Pancreas (tissue), 10 donors: ENCODE data around the gene ADAM15. TPM values are rescaled to one million over a fixed set of nuclear protein-coding genes. Genes with fewer than 3 reads are reported as not detected.

Source experiments
- ATAC-seq, 4 donors: fragments of 200-7000 bp; cut with Tn5 transposase; one replicate each; pipeline versions ENCODE4 v1.8.0 to v1.9.1; 2020; ENCODE audit warnings: mild to moderate bottlenecking in 4 of 4, moderate library complexity in 4 of 4
- DNase-seq, 6 donors: peaks; one replicate each; pipeline ENCODE4 v3.0.0-alpha.2; 2020
- FAIRE-seq: peaks from 2 replicates; lab custom pipeline; 2012; peaks lifted over from hg19 to GRCh38; lab: Jason Lieb, UNC
- H3K27ac ChIP-seq, 4 donors: fragments of 200-600 bp; sonication (generic); 1 replicate in 3 of 4; 2 replicates in 1 of 4; pipeline versions ENCODE4 v1.5.0 to v1.8.0; 2020
- H3K27me3 ChIP-seq, 4 donors: fragments of 200-600 bp; one replicate each; pipeline ENCODE4 v1.8.0; 2021
- H3K36me3 ChIP-seq, 3 donors: fragments of 200-600 bp; sonication (generic) in 1 of 3; one replicate each; pipeline versions ENCODE4 v1.5.0 to v1.8.0; 2020 to 2021
- H3K4me1 ChIP-seq, 3 donors: fragments of 200-600 bp; one replicate each; pipeline ENCODE4 v1.8.0; 2021
- H3K4me3 ChIP-seq, 4 donors: fragments of 200-600 bp; sonication (generic) in 2 of 4; one replicate each; pipeline versions ENCODE4 v1.5.0 to v1.8.0; 2020 to 2021
- H3K9me3 ChIP-seq, 4 donors: fragments of 200-600 bp; one replicate each; pipeline ENCODE4 v1.8.0; 2021
- WGBS, 2 donors: extraction: QIAGEN DNeasy Blood & Tissue Kit; methylation state at CpG; one replicate each; pipeline ENCODE4 v1.1.7; 2013; 5-methylcytosine and 5-hydroxymethylcytosine counted together
- intact Hi-C, 3 donors: fragments of 100-400 bp; cut with DNase I; formaldehyde crosslinking; loops; one replicate each; pipeline versions ENCODE4 v1.11.1 to v1.14.2; 2022
- polyA plus RNA-seq, 2 donors: library from polyadenylated mRNA; stranded (reverse); fragments of 200-250 nt; gene quantifications; one replicate each; pipeline ENCODE4 v1.2.3, GENCODE V29; 2013
- total RNA-seq, 6 donors: library from RNA; stranded (reverse); fragmentation: NEBNext Ultra II Directional in 4 of 6; extraction: Animal tissue kit (Norgen Biotek cat#: 25700) in 4 of 6; gene quantifications; one replicate each; pipeline versions ENCODE4 v1.2.1 to v1.2.4, GENCODE V29; 2021 to 2023
- TF ChIP-seq, protein P1 (sequence below), 4 donors: fragments of 200-600 bp; sonication (generic) in 3 of 4; IDR thresholded peaks; one replicate each; pipeline versions ENCODE4 v1.5.0 to v1.8.0; 2021; ENCODE audit warnings: antibody characterized with exemption in 4 of 4
- donor health status: healthy with polysubstance abuse.
- donor health status: DM: no; HTN: no; CAD: no; lungs with moderate emphysema.
- donor health status: DM: no; HTN: no; CAD: no.
- donor health status: control.
- donor health status: control.
- donor health status: Bipolar disorder and iron deficiency.
- donor health status: DM: yes; HTN: yes; CAD: no.
- donor health status: DM: no; HTN: no; CAD: no.
- donor health status: DM: no; HTN: no; CAD: no.
- donor health status: DM: yes; HTN: yes; CAD: no.

ADAM15 gene
- total and polyA plus RNA-seq, 8 donors = 23.7 to 125 (median 35.2) TPM

DNA sequence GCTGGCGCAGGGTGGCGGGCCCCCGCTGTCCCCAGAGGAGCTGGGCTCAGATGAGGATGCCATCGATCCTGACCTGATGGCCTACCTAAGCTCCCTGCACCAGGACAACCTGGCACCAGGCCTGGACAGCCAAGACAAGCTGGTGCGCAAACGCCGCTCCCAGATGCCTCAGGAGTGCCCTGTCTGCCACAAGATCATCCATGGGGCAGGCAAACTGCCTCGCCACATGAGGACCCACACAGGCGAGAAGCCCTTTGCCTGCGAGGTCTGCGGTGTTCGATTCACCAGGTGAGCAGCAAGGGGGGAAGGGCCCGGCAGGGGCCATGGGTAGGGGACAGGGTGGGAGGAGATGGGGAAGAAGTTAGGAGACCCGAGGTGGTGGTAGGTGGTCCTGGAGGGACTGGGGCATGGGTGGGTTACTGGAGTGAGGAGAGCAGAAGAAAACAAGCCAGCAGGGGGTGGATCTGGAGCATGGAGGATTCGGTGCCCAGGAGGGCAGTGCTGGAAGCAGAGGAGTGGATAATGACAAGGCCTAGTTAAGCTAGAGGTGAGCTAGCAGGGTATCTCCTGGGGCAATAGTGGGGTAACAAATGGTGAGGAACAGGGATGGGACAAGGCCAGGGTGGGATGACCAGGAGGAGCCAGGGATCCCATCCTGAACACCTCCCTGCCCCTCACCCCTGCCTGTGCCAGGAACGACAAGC lies 35.4 kb upstream of the ADAM15 start:
- Histone ChIP-seq H3K4me3 (no peak overlapping the region), H3K27me3 (no peaks in the 10 kb centered on the region), H3K9me3 (no peaks in the 10 kb centered on the region), H3K4me1 (peaks cover 10 to 20% (median 18%) of the 10 kb centered on the region in 3 donors), H3K36me3 (peaks cover 0 to 24% (median 9%) of the 10 kb centered on the region in 3 donors), H3K27ac (no peak overlapping the region)
- FAIRE-seq (no peak), ATAC-seq (no peak), DNase-seq (peak in 1 of 6 donors; percentile 70)
- TF ChIP-seq, protein P1, sequence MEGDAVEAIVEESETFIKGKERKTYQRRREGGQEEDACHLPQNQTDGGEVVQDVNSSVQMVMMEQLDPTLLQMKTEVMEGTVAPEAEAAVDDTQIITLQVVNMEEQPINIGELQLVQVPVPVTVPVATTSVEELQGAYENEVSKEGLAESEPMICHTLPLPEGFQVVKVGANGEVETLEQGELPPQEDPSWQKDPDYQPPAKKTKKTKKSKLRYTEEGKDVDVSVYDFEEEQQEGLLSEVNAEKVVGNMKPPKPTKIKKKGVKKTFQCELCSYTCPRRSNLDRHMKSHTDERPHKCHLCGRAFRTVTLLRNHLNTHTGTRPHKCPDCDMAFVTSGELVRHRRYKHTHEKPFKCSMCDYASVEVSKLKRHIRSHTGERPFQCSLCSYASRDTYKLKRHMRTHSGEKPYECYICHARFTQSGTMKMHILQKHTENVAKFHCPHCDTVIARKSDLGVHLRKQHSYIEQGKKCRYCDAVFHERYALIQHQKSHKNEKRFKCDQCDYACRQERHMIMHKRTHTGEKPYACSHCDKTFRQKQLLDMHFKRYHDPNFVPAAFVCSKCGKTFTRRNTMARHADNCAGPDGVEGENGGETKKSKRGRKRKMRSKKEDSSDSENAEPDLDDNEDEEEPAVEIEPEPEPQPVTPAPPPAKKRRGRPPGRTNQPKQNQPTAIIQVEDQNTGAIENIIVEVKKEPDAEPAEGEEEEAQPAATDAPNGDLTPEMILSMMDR (IDR thresholded peaks at IDR 0.05) = no peak
- intact Hi-C loops = loop anchor here in 2 of 3 donors (10.0 kb wide), 1 partner anchor 51 kb away; the partner anchor contains the start of gene PYGO2 (in 2 of the 2)
- WGBS, 2 donors = 83 to 87% methylated on average over 16 of the region's 16 CpGs

DNA sequence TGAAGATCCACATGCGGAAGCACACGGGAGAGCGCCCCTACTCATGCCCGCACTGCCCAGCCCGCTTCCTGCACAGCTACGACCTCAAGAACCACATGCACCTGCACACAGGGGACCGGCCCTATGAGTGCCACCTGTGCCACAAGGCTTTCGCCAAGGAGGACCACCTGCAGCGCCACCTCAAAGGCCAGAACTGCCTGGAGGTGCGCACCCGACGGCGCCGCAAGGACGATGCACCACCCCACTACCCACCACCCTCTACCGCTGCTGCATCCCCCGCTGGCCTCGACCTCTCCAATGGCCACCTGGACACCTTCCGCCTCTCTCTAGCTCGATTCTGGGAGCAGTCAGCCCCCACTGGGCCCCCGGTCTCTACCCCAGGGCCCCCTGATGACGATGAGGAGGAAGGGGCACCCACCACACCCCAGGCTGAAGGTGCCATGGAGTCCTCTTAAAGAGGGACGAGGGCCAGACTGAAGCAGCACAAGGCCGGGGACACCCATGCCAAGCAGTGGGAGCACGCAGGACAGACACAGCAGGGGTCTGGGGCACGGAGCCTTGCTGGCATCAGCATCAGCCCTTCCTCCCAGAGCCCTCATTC lies 34.8 kb upstream of the ADAM15 start:
- intact Hi-C loops = loop anchor here in 2 of 3 donors (10.0 kb wide), 1 partner anchor 52 kb away; the partner anchor contains the start of gene PYGO2 (in 2 of the 2)
- WGBS, 2 donors = 81 to 88% methylated on average over 25 to 26 of the region's 26 CpGs

DNA sequence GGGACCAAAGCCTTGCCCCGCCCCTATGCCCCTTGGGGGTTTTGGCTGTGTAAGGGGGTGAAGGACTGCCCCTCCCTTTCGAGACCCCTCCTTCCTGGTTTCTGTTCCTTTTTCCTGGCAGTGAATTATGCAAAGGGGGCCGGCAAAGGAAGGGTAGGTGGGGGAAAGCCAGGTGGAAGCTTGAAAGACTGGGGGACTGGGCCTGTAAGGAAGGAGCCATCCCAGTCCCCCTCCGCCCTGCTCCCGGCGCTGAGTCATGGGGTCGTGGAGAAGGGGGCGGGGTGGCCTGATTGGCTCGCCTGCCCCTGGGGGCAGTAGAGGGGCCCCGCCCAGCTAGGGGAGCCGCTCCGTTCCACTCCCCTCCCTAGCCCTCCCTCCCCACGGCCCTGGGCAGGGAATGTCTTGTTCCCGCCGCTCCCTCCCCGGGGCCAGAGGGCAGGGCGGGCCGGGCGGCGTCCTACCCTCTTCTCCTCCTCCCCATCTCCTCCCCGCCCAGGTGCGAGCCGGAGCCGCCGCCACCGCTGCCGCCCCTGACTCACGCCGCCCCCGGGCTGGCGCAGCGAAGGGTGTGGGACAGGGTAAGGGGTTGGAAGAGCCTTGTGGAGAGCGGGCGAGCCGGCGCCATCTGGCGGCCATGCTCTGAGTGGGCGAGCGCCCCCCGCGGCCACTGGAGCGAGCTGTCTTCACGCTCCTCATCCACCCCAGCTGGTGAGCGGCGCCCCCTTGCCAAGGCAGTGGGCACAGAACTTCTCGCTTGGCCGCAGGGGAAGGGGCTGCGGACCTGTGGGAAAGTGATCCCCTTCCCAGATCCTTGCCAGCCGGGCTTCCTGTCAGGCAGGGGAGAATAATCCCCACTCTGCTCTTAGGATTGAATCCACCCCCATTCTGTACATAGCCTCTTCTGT lies 33.8 kb upstream of the ADAM15 start:
- H3K4me1 ChIP-seq = peaks cover 0 to 14% (median 5%) of the 10 kb centered on the region in 3 donors
- 6 to 7% methylated on average over 36 to 49 of the region's 49 CpGs for WGBS, 2 donors
- H3K9me3 ChIP-seq = no peaks in the 10 kb centered on the region
- peak; percentile 85 to 95 (median 92) for DNase-seq
- H3K4me3 ChIP-seq = peak overlapping the region in 3 of 4 donors; percentile 4 to 40 (median 23)
- peak; percentile 81 to 93 (median 90) for ATAC-seq
- intact Hi-C loops = loop anchor here in 2 of 3 donors (10.0 kb wide), 1 partner anchor 52 kb away; the partner anchor contains the start of gene PYGO2 (in 2 of the 2)
- FAIRE-seq = no peak
- TF ChIP-seq, protein P1 (IDR thresholded peaks at IDR 0.05) = peak; percentile 89 to 98 (median 96)
- H3K36me3 ChIP-seq = peaks cover 0 to 24% (median 9%) of the 10 kb centered on the region in 3 donors
- peak overlapping the region; percentile 22 to 72 (median 48) for H3K27ac ChIP-seq
- no peaks in the 10 kb centered on the region for H3K27me3 ChIP-seq

More for the DNA sequence above, 34.8 kb upstream of the ADAM15 start:
- ATAC-seq (no peak), FAIRE-seq (no peak), DNase-seq (peak in 1 of 6 donors; percentile 69)
- H3K4me3 ChIP-seq = no peak overlapping the region
- TF ChIP-seq, protein P1 (IDR thresholded peaks at IDR 0.05) = no peak
- H3K27ac ChIP-seq = peak overlapping the region in 2 of 4 donors; percentile 39 to 72
- peaks cover 9 to 15% (median 14%) of the 10 kb centered on the region in 3 donors for H3K4me1 ChIP-seq
- H3K27me3 ChIP-seq = no peaks in the 10 kb centered on the region
- no peaks in the 10 kb centered on the region for H3K9me3 ChIP-seq
- H3K36me3 ChIP-seq = peaks cover 0 to 24% (median 9%) of the 10 kb centered on the region in 3 donors

DNA sequence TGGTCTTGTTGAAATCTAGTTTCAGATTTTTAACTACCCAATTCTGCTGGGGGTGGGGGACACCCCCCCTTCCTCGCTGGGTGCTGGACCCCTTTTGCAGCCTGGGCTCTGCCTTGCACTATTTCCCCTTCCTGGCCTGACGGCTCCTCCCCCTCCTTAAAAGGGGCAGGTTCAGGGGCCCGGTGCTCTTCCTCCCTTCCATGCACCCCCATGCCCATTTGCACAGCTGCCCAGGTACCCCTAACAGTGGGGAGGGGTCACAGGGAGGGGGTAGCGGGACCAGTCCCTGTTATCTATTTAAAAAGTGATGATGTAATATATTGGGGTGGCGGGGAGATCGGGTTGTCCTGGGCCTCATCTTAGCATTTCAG lies 33.2 kb upstream of the ADAM15 start:
- WGBS, 2 donors = 47 to 65% methylated on average over 6 of the region's 6 CpGs
- Histone ChIP-seq H3K4me1 (peaks cover 0 to 14% (median 5%) of the 10 kb centered on the region in 3 donors), H3K27ac (peak overlapping the region in 1 of 4 donors; percentile 72), H3K4me3 (peak overlapping the region in 2 of 4 donors; percentile 23 to 40), H3K36me3 (peaks cover 0 to 24% (median 9%) of the 10 kb centered on the region in 3 donors), H3K9me3 (no peaks in the 10 kb centered on the region), H3K27me3 (no peaks in the 10 kb centered on the region)
- intact Hi-C loops = loop anchor here in 2 of 3 donors (10.0 kb wide), 1 partner anchor 53 kb away; the partner anchor contains the start of gene PYGO2 (in 2 of the 2)
- DNase-seq = no peak
- no peak for FAIRE-seq
- no peak for ATAC-seq
- TF ChIP-seq, protein P1 (IDR thresholded peaks at IDR 0.05) = no peak
